ENCODE results near the gene FAM32A. TPM values are rescaled to one million over a fixed set of nuclear protein-coding genes. Genes with fewer than 3 reads are reported as not detected.

The FAM32A gene
- total RNA-seq, 4 donors from 2014 or later = 79.7 to 103 (median 90.2) TPM

DNA sequence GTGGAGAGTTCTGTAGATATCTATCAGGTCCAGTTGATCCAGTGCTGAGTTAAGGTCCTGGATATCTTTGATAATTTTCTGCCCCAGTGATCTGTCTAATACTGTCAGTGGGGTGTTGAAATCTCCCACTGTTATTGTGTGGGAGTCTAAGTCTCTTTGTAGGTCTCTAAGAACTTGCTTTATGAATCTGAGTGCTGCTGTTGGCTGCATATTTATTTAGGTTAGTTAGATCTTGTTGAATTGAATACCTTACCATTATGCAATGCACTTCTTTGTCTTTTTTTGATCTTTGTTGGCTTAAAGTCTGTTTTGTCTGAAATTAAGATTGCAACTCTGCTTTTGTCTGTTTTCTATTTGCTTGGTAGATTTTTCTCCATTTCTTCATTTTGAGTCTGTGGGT is 27.9 kb downstream of the FAM32A start:
- no peak for ATAC-seq (ENCODE audit: low FRiP score)
- no peak for DNase-seq (ENCODE audit: low spot score)
- TF ChIP-seq, protein P1, sequence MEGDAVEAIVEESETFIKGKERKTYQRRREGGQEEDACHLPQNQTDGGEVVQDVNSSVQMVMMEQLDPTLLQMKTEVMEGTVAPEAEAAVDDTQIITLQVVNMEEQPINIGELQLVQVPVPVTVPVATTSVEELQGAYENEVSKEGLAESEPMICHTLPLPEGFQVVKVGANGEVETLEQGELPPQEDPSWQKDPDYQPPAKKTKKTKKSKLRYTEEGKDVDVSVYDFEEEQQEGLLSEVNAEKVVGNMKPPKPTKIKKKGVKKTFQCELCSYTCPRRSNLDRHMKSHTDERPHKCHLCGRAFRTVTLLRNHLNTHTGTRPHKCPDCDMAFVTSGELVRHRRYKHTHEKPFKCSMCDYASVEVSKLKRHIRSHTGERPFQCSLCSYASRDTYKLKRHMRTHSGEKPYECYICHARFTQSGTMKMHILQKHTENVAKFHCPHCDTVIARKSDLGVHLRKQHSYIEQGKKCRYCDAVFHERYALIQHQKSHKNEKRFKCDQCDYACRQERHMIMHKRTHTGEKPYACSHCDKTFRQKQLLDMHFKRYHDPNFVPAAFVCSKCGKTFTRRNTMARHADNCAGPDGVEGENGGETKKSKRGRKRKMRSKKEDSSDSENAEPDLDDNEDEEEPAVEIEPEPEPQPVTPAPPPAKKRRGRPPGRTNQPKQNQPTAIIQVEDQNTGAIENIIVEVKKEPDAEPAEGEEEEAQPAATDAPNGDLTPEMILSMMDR (IDR thresholded peaks at IDR 0.05) = no peak

DNA sequence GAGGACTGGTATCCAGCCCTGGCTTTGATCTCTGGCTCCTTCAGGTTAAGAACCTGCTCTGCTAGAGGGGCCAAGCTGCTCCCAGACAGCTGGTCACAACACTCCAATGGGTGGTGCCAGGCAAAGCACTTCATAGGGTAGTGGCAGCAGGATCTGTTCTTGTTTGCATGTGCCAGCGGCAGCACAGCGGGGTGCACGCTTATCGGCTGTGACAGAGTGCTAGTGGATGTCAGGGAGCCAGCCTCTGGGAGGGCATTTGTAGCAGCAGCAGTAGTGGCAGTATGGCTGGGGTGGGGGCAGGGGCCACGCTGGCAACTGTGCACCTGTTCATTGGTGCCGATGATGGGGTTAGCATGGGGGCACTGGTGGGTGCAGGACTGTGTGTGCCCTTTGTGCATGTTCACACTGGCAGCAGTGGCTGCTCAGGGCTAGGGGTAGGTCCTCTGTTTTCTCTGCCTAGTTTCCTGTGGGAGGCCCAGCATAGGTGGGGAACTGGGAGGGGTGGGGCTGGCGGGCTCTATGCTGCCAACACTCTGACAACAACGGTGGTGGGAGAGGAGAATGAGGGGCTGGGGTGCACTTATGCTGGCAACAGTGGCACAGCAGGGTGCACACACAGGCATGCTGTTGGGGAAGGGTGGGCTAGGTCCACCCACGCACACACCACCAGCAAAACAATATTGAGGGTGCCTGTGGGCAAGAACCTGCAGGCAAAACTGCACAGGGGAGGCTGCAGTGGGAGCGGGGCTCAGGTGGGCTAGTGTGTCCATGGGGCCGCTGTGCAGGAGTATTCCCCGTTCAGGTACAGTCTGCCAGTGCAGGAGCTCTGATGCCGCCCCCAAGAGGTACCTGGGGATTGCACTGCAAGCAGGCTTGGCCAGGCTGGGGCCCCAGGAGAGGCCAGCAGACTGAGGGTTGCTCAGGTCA is 31.8 kb downstream of the FAM32A start:
- TF ChIP-seq, protein P1 (IDR thresholded peaks at IDR 0.05) = no peak
- no peak for ATAC-seq (ENCODE audit: low FRiP score)
- no peak for DNase-seq (ENCODE audit: low spot score)

DNA sequence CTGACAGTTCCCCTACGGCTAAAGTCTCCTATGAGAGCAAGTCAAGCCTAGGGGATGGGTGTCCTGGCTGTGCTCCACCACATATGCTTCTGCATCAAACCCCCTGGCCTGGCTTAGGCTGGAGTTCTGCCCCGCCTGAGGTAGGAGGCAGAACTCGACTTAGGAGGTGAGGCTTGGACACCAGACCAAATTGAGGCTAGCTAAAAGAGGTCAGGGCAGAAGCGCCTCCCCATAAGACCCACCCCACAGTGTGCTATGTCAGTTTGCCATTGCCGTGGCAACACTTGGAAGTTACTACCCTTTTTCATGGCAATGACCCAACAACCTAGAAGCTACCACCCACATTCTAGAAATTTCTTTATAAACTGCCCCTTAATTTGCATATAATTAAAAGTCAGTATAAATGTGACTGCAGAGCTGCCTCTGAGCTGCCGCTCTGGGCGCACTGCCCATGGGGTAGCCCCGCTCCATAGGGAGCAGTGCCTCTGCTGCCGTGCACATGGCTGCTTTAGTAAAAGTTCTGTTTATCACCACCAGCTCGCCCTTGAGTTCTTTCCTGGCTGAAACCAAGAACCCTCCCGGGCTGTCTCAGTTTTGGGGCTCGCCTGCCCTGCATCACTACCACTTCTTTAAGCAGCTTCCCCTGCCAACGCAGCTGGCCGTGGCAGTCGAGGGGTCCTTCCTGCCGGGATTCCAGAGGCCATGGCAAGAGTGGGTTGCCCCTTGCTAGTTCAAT is 32.7 kb downstream of the FAM32A start:
- DNase-seq (ENCODE audit: low spot score) = no peak
- TF ChIP-seq, protein P1 (IDR thresholded peaks at IDR 0.05) = no peak
- peak; percentile 32 for ATAC-seq (ENCODE audit: low FRiP score)

DNA sequence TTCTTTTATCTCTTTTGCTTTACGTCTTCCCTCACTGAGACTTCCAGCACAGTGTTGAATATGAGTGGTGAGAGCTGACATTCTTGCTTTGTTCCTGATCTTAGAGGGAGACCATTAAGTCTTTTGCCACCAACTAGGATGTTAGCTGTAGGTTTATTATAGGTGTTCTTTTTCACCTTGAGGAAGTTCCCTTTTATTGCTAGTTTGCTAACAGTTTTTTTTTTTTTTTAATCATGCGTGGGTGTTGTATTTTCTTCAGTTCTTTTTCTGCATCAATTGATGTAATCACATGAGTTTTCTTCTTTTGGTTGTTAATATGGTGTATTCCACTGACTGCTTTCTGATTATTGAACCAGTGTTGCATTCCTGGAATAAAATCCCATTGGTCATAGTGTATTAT is 33.6 kb downstream of the FAM32A start:
- no peak for ATAC-seq (ENCODE audit: low FRiP score)
- DNase-seq (ENCODE audit: low spot score) = no peak
- TF ChIP-seq, protein P1 (IDR thresholded peaks at IDR 0.05) = no peak

DNA sequence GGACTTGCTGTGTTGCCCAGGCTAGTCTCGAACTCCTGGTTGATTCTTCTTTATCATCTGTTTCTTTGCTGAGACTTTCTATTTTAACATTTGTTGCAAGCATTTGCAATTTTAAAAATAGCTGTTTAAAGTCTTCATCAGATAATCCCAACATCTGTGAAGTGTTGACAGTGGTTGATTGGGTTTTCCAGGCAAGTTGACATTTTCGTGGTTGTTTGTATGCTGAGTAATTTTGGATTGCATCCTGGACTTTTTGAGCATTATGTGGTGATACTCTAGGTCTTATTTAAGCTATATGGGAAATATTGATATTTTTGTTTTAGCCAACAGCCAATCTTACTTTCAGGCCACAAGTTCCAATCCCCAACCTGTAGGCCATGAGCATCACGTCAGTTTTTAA is 37.6 kb downstream of the FAM32A start:
- TF ChIP-seq, protein P1 (IDR thresholded peaks at IDR 0.05) = no peak
- no peak for ATAC-seq (ENCODE audit: low FRiP score)
- no peak for DNase-seq (ENCODE audit: low spot score)

DNA sequence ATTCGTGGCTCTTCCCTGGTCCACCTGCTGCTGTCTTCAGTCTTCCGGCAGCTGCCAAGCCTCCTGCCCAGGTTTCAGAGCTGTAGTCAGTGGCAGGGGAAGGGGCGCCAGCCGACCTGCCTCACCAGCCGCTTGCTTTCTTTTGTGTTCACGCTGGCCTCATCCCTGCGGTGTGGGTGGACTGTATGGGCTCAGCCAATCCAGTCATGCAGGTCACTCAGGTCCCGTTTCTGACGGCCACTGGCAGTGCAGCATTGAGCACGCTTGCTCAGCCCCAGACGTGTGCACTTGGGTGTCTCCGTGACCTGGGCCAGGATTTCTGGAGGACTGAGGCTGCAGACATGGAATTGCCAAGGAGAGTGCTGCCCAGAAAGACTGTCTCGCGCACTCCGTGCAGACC is 38.5 kb downstream of the FAM32A start:
- ATAC-seq (ENCODE audit: low FRiP score) = no peak
- TF ChIP-seq, protein P1 (IDR thresholded peaks at IDR 0.05) = no peak
- no peak for DNase-seq (ENCODE audit: low spot score)
